ENCODE data around the gene WNT5B.

The WNT5B gene

DNA sequence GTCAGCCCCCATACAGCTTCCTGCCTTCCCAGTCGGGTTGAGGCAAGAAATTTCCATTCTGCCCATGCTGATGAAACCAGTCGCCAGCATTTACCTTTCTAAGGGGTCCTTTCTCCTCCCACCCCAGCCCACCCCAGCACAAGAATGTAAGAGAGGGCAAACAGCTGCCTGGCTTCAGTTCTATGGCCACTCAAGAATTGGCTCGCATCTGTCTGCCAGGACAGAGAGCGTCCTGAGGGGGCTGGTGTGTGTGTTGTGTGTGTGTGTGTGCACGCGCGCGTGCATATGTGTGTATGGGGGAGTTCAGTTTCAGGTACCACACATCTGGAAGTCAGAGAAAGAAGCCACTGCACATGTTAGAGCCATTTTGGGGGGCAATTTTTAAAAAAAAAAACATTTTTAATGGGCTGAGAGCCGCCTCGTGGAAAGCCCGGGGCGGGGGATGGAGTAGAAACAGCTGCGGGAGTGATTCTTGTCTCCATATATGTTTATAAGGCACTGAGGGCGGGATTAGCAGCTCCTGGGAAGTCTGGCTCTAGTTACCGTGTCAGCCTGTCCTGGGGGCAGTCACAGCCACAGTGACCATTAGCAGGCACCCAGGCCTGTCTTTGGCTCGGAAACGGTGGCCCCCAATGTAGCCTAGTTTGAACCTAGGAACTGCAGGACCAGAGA lies at the start of gene WNT5B:
Gene WNT5B (plus strand): TSS at position 566 of the 672 bp plus-strand sequence. CDS start 2,124 bp downstream, outside the sequence.
- in situ Hi-C loops (cut with MboI; ENCODE audit: low sequenced_read_pairs), result no loop called here

DNA sequence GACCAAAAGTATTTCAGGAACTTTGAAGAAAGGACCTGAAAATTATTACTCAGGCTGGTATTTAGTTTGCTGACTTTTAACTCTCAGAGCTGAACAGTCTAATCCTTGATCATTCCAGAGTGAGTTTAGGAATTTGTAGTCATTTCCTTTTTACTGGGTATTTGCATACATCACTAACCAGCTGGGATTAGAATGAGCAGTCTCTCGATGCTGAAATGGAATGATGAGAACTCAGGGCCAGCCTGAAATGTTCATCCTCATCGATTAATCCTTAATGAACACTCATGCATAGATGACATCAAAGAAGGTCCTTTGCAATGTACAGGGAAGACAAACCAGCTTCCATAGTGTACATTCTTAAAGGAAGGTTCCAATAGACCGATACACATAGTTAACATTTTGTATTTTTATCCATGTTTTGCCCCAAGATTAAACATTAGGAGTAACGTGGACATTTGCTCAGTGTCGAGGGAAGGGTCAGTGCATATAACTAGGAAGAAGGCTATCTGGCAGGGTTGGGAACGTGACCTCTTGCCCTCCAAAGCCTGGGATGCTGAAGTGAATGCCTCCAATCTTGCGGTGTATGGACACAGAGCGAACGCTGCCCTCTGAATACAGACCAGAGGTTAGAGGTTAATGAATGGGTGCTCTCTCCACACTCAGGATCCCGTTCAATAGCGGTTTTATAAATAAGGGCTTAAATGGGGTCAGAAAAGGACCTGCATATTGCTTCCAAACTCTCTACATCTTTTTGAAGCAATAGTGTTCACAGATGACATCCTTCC lies 49.2 kb upstream of the WNT5B start:
- in situ Hi-C loops (cut with MboI; ENCODE audit: low sequenced_read_pairs), result no loop called here

DNA sequence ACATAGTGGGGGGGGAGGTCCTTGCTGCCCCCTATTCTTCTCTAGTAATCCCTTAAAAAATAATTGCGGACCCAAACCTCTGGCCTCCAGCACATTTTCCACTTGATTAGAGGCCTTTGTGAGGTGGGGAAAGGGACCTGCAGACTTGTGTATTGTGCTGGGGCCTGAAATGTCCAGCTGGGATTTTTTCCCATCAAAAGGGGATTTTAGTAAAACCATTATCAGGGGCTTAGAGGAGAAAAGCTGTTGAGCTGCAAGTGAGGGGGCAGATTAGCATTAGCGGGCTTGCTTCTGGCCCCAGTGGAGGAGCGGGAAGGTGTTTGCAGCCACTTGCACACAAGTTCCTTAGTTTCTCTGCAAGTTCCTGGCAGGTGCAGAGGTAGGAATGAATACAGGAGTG lies 48.5 kb upstream of the WNT5B start:
- in situ Hi-C loops (cut with MboI; ENCODE audit: low sequenced_read_pairs), result no loop called here

DNA sequence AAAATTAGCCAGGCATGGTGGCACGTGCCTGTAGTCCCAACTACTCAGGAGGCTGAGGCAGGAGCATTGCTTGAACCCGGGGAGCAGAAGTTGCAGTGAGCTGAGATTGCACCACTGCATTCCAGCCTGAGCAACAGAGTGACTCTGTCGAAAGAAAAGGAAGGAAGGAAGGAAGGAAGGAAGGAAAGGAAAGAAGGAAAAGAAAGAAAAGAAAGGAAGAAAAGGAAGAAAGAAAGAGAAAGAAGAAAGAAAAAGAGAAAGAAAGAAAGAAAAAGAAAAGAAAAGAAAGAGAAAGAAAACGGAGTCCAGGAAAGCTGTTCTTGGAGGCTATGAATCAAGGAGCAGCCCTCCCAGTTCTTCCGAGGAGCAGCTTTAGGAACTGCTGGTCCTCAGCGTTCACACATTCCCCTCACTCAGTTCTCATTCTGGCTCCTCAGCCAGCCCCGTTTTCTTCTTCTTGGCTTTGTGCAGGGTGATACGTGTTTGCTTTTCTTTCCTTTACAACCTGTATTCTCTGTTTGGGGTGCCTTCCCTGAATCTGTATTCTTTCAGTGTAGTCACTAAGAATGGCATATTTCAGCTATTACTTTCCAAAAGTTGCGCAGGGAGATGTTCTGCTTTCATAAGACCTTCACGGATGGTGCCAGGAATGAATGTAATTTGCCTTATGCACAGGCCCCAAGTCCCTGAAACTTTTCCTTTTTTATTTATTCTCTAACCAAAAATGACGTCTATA lies 46.9 kb upstream of the WNT5B start:
- in situ Hi-C loops (cut with MboI; ENCODE audit: low sequenced_read_pairs), result no loop called here

DNA sequence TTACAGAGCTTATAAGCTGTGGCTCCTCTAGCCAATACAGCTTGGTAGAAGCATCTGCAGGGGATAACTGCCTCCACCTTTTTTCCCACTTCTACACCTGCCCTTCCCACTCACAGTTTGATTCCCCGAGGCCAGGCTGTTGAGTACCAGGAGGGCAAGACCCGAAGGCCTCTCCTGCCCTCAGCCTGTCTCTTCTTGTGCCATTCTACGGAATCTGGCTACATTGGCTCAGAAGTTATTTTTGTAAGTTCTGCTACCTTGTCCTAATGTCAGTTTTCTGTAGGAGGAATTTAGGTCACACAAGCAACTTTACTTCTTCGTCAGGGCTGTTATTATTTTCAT lies 46.4 kb upstream of the WNT5B start:
- in situ Hi-C loops (cut with MboI; ENCODE audit: low sequenced_read_pairs), result no loop called here

DNA sequence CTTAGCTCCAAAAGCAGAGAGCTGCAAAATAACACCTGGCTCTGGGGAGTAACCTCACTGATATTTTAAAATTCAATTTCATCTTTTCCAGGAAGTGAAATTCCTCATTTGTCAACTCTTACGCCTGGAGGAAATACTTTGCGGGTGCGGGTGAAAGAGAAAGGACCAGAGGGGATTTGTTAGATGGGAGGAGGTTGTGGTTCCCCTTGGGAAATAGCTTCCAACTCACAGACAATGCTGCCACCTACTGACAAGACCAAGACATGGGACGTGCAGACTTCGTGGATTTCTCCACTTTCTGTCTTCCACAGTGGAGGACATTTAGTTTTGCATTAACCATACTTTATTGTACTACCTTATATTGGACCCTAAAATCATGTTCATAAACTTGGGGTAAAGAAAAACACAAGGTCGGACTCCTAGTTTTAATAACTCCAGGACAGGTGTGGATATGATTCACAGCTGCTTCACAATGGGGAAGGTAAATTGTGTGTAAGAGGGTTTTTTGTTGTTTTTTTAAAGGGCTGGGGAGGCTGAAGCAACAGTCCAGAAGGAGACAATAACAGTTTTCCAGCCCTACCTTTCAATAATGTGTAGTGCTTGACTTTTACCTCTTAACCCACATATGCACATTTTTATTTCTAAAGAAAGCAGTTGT lies 45.5 kb upstream of the WNT5B start:
- in situ Hi-C loops (cut with MboI; ENCODE audit: low sequenced_read_pairs), result no loop called here

DNA sequence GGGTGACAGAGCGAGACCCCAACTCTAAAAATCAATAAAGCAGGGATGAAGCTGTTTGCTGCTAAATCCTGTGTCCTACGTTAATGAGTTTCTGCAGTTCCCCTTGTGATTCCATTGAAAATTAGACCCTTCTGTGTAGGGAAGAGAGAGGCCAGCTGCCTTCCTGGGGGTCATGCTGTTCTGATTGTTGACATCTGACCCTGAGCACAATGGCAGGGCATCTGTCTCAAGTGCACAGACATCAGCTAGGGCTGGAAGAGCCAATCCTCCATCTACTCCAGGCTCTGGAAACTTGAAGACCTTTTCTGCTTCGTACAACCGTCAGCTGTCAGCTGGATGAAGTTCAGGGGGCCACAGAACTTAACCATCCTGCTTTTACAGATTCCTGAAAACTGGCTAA lies 44.7 kb upstream of the WNT5B start:
- in situ Hi-C loops (cut with MboI; ENCODE audit: low sequenced_read_pairs), result no loop called here

DNA sequence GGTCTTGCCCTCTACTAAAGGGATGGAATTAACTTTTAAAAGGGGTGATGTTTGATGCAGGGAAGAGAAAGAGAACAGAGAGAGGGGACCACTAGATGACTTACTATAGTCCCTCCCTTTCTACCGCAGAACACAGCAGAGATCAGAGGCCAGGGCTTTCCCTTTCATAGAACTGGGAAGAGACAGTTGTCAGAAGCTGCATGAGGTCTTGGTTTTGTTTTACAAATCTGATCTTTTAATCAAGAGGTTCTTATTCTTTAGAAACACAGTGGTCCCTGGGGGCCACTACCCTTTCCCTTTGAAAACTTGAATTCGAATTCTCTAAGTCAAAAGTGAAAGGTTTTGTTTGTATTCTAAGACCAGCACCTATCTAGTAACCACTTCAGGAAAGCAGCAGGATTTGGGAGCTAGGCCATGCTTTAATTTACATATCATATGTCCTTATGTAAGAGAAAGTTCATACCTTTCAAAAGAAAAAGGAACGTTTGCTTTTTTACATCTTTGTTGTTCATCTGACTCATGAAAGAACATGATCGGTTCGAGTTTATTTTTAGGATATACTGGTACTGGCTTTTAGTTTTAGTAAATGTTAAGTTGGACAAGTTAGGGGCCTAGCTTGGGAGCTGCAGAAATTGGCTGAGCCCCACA lies 41.0 kb upstream of the WNT5B start:
- in situ Hi-C loops (cut with MboI; ENCODE audit: low sequenced_read_pairs), result no loop called here

DNA sequence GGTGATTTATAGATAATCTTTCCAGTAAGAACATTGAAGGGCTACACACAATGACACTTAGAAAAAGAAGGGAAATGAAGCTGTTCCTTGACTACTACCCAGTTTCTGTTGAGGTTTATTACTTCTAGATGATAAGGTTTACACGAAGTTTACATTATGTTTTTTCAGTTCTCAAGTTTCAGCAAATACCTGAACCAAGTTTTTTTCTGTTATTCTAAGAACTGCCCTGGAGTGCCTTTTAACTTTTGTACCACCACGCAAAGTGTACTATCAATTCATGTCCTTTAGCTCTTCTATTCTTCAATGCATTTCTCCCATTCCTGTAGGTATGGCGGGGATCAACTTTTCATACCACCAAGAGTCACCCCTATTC lies 40.5 kb upstream of the WNT5B start:
- in situ Hi-C loops (cut with MboI; ENCODE audit: low sequenced_read_pairs), result no loop called here

DNA sequence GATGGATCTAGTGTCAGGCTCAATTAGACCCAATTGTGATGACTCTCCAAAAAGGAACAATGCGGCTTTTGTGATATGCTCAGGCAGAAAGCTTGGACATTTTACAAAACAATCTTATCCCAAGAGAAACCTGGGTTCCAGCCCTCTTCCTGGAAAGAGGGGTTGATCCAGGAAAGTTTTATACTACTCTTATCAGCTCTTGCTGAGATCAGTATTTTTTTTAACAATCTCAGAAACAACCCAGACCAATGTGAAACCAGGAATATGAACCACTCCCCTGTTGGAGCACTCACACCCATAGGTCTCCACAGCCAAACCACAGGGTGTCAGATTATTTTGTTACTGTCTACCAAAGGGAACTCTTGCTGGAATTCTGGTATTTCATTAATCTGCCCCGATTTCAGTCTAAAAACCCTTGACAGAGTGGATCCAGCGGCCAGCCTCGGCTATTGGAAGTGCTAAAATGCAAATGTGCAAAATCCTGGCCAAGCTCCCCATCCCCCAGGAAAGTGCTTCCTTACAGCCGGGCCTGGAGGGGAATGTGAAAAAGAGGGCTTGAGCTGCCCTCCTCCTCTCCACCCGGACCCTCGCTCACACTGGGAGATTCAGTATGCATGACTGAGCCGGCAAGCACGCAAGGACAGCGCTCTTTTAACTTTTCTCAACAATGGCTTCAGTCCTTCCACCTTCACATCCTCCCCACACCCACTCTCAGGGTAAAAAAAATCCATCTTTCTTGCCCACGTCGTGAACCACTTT lies 38.6 kb upstream of the WNT5B start:
- in situ Hi-C loops (cut with MboI; ENCODE audit: low sequenced_read_pairs), result no loop called here

DNA sequence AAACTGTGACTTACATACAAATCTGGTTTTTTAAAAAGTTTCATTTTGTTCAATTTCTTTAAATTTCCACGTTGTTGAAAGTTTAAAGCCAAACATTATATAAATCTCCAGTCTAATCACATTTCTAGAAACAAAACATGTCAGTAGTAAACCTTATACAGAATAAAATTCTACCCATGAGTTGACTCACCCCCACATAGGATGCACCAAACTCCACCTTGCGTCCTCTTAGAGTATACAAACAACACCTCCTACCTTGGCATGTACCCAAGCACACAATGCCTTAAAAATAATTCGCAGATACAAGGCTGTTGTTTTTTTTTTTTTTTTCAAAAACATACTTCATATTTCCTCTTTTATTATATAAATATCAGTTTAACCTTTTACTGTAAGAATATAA lies 38.0 kb upstream of the WNT5B start:
- in situ Hi-C loops (cut with MboI; ENCODE audit: low sequenced_read_pairs), result no loop called here

DNA sequence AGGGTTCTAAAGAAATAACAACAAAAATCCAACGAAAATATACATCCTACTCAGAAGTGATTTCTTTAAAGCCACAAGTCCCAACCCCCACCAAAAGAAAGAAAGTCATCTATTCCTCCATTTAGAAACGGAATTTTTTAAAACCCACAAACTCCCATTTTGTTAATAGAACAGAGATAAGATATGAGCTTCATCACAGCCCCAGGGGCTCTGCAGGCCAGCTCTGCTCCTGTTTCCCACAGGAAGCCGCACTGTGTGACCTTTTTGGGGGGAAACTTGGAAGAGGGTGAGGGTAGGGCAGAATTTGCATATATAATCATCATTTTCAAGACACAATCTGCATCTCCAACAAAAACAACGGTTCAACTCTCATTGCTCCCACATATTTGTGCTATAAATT lies 37.5 kb upstream of the WNT5B start:
- in situ Hi-C loops (cut with MboI; ENCODE audit: low sequenced_read_pairs), result no loop called here

DNA sequence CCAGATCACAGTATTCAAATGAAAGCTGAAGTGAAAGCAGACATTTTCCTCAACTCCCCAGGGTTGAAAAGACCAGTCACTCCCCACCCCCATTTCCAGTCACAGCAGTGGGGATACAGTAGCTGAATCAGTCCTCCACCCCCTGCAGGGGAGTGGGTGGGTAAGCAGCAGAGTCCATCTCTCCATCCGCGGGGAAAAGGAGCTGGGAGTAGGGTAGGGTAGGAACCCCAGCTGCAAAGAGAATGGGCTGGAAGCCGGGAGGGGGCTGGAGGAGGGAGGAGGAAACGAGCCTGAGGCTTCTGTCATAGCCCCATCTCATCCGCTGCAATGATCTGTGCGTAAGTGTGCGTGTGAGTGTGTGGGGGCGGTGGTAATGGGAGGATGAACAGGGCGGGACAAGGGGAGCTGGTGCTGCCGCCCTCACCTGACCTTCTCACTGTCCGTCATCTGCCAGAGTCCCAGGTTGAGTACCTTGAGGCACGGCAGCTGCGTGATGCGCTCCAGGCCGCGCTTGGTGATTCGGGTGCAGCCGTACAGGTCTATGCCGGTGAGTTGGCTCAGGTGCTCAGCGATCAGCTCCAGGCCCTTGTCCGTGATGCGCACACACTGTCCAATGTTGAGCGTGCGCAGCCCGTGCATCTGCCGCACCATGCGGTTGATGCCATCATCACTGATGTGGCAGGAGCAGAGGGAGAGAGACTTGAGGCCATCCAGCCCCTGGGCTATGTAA lies 36.4 kb upstream of the WNT5B start:
- in situ Hi-C loops (cut with MboI; ENCODE audit: low sequenced_read_pairs), result no loop called here

DNA sequence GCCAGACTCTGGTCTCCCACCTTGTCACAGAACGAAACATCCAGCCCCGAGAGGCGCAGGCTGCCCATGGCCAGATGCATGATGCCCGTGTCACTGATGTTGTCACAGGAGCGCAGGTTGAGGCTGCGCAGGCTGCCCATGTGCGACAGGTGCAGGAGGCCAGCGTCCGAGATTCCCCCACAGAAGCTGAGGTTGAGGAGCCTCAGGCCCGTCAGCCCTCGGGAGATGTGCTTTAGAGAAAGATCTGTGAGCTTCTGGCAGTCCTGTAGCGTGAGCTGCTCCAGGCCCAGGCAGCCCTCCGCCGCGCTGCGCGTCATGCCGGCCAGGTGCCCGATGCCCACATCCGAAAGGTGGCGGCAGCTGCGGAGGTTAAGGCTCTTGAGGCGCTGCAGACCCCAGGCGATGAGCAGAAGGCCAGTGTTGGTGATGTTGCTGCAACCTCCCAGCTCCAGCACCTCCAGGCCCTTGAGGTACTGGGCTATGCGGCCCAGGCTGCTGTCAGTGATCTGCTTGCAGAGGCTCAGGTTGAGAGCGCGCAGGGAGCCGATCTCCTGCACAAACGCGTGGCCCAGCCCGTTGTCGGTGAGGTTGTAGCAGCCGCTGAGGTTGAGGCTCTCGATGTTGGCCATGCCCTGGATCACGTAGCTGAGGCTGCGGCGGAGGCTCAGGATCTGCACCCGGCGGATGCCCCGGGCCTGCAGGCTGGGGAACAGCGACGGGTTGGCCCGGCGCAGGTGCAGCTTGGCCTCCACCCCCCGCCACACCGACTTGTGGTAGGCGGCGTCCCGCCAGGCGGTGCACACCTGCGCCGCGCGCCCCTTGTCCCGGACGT lies 35.6 kb upstream of the WNT5B start:
- in situ Hi-C loops (cut with MboI; ENCODE audit: low sequenced_read_pairs), result no loop called here

DNA sequence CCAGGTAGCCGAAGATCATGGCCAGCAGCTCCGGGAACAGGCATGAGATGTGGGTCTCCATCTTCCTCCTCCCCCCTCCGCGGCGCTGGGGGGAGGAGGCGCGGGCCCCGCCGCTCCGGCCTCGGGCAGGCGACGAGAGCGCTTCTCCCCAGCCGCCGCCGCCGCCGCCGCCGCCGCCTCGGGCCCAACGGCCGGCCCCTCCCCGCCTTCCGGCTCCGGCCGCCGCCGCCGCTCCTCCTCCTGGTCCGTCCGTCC lies 35.1 kb upstream of the WNT5B start:
- in situ Hi-C loops (cut with MboI; ENCODE audit: low sequenced_read_pairs), result no loop called here

DNA sequence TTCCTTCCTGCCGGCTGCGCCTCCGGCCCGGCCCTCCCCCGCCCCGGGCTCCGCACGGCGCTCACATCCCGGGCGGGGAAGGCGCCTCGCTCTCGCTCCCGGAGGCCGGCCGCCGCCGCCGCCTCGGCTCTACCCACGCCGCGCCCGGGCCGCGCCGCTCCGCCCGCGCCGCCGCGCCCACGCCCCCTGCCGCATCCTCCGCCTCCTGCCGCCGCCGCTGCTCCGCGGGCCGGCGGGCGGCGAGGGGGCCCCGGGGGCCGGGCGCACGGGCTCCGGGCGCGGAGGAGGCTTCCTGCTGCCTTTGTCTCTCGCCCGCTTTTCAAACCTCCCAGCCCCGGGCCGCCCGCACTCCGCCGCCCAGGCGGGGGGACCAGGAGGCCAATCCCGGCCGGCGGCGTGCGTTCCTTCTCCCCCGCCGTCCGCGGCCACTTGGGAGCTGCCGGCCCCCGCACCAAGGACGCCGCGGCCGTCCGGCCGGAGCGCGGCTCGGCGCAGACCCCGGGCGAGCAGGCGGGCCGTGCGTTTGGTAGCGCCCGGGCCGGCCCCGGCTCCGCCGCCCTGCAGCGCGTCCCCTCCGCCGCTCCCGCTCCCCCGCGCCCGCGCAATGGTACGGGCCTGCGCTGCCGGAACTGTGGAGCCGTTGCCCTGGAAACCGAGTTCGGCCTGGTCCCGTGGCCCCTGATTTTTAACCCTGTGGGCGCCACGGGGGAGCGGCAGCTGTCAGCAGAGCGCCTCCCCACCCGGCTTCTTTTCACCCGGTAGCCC lies 34.6 kb upstream of the WNT5B start, which contains the start of gene FBXL14:
Gene FBXL14 (minus strand): TSS at position 321 of the 765 bp plus-strand sequence. CDS start 515 bp downstream, outside the sequence.
- in situ Hi-C loops (cut with MboI; ENCODE audit: low sequenced_read_pairs), result no loop called here

DNA sequence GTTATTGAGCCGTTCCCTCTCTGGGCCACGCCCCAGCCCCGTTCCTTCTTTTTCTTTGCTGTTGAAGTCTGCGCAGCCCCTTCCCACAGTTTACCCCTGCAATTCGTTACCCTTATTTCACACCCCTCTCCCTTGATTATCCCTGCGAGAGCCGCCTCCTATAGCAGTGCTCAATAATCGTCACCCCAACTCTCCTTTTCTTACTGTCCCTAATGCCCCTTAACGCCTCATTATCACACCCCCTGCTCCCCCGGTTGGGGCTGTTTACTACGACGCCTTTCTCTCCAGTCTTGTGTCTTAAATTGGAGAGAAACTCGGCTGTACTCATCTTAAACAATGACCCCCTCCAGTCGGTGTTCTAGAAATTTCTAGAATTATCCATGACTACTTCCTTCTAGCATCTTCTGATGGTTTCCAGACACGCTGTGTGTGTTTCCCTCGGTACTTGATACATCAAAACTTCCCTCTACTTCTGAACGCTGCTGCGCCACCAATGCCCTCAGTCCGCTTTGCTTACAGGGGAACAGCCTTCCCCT lies 33.9 kb upstream of the WNT5B start:
- in situ Hi-C loops (cut with MboI; ENCODE audit: low sequenced_read_pairs), result no loop called here

Data from hTERT RPE-1 (cell line).